GM12801 (cell line): ENCODE measurements around the gene SELENOW.

Experiments used
- CTCF ChIP-seq: IDR thresholded peaks from one replicate; pipeline ENCODE4 v1.5.1; 2011; ENCODE audit warnings: control low read depth; ENCODE audit not compliant: insufficient read length; ENCODE audit errors: extremely low read depth

Gene SELENOW

DNA sequence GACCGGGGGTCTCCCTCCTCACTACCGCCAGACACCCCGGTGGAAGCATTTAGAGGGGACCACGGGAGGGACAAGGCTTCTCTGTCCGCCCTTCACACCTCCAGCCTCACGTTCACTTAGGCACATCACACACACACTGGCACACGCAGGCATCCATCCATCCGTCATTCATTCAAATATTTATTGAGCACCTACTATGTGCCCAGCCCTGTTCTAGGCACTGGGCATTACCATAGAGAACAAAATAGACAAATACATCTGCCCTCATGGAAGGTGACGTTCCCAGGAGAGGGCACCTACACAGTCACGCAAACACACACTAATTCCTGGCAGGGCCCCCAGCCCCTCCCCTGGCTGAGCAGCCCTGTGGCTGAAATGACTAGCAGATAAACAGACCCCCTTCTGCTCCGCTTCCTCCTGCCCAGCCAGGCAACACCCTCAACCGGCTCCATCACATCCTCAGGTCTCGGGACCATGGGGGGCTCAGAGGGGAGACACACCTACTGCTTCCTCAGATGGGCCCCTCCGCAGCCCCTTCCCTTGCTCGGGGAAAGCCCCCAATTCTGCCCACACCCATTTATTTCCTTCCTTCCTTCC is 36.9 kb upstream of the SELENOW start:
- no peak for TF ChIP-seq CTCF

DNA sequence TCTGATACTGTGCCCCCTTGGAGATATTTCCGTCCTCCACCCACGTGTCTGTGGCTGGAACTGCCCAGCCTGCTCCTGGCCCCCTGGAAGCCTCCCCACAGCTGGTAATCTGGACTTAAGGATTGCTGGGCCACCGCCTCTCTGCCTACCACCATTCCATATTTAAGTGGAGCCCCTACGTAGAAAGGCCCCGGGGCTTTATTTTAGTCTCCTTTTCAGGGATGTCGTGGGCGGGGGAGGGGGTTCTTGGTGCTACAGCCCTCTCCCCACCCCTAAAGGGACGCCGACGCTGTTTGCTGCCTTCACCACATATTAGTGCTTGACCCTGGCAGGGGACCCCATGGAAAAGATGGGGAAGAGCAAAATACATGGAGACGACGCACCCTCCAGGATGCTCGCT is 35.9 kb upstream of the SELENOW start:
- no peak for TF ChIP-seq CTCF

DNA sequence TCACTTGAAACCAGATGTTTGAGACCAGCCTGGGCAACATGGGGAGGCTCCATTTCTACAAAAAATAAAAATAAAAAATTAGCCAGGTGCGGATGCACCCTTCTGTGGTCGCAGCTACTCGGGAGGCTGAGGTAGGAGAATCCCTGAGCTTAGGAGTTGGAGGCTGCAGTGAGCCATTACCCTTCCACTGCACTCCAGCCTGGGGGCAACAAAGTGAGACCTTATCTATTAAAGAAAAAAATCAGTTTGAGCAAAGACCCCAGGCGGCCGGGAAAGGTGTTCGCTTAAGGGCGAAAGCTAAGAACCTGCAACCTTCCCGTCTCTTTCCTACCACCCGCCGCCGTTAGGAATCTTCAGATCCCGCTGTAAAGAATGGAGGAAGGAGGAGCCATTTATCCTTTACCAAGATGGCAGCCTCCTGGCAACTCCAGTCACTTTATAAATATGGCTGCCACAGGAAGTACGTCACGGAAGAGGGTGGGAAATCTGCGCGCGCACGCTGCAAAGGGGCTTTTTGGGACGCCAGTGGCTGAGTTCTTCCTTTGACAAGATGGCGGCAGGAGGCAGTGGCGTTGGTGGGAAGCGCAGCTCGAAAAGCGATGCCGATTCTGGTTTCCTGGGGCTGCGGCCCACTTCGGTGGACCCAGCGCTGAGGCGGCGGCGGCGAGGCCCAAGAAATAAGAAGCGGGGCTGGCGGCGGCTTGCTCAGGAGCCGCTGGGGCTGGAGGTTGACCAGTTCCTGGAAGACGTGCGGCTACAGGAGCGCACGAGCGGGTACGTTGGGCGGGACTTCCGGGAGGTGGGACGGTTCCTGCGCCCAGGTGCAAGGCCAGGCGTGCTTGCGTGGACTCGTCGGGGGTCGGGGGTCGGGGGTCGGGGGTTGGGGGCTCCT is 33.2 kb upstream of the SELENOW start, which contains the start of gene NOP53:
TSS of gene NOP53 (plus strand) at position 537 of the 892 bp plus-strand sequence. CDS start at position 551, 14 bp downstream.
- TF ChIP-seq CTCF, result no peak

DNA sequence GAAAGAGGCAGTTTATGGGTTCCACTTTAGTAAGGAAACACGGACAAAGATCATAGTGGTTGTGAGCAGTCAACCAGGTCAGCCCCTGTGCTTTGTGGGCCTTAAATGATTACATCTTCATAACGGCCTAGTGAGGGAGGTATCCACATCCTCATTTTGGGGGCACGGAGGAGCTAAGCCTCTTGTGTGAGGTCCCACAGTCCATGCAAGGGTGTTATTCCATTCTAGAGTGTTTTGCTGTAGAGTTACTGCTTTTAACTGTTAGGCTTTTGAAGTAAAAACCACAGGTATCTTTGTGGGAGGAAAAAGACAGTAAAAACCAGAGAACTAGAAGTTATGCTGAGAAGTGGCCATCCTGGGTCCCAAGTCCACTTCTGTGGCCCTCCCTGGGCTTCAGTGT is 29.2 kb upstream of the SELENOW start:
- no peak for TF ChIP-seq CTCF

DNA sequence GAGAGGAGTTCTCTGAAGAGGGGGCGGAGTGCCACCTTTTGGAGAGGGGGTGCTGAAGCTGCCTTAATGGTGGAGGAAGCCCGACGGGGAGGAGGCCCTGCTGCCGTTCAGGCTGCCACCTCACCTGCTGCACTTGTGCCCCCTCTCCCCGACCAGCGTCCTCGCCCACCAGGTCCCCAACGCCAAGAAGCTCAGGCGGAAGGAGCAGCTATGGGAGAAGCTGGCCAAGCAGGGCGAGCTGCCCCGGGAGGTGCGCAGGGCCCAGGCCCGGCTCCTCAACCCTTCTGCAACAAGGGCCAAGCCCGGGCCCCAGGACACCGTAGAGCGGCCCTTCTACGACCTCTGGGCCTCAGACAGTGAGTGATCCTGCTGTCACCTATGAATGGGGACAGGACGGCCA is 27.8 kb upstream of the SELENOW start:
- no peak for TF ChIP-seq CTCF

GRCh38 chr19:47752440-47753211 is 25.9 kb upstream of the SELENOW start:
- TF ChIP-seq CTCF, result no peak

DNA sequence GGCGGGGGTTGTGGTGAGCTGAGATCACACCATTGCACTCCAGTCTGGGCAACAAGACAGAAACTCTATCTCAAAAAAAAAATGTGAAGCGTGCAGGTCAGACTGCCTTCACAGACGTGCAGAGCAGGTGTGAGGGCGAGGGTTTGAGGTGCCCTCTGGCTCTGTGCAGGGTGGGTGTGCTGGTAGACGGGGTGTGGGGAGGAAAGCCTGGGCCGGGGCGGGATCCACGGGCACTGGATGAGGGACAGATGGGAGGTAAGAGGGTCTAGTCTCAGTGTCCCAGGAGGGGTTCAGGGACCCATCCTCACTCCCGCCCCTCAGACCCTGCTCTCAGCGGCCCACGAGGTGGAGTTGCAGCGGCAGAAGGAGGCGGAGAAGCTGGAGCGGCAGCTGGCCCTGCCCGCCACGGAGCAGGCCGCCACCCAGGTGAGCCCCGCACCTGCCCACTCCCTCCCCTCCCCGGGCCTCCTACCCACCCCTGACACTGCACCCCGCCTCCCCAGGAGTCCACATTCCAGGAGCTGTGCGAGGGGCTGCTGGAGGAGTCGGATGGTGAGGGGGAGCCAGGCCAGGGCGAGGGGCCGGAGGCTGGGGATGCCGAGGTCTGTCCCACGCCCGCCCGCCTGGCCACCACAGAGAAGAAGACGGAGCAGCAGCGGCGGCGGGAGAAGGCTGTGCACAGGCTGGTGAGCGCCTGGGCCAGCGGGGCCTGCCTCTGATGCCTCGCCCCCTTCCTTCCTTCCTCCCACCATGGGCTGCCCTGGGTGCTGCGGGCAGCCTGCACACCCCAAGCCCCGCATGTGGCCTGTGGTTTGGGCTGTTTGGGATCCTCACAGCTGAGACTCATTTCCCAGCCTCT is 24.1 kb upstream of the SELENOW start:
- TF ChIP-seq CTCF, result no peak
